Measurements from ENCODE around the gene PTGR3. TPM values are rescaled to one million over a fixed set of nuclear protein-coding genes. Genes with fewer than 3 reads are reported as not detected.

Gene PTGR3
- total and polyA plus RNA-seq, 4 experiments from 2014 or later: 21.0 to 56.7 (median 42.6) TPM

DNA sequence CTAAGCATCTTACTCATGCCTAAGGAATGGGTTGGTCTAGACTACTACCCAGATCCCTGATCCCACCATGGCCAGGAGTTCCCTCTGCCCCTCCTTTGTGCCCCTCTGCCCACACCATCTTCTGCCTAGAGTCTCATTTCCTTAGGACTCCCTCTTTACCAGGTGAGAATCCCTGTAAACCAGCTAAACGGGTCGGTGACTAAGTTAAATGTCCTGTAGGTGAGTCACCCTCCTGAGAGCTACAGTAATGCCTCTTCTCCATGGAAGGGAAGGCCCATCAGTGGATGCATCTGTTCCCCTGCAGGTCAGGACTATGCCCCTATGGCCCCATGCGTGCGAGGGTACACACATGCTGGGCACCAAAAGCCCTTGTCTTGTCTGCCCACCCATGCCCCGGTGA is 25.4 kb downstream of the PTGR3 start:
- POLR2A ChIA-PET (ENCODE audit: partially characterized antibody): no interaction called here

DNA sequence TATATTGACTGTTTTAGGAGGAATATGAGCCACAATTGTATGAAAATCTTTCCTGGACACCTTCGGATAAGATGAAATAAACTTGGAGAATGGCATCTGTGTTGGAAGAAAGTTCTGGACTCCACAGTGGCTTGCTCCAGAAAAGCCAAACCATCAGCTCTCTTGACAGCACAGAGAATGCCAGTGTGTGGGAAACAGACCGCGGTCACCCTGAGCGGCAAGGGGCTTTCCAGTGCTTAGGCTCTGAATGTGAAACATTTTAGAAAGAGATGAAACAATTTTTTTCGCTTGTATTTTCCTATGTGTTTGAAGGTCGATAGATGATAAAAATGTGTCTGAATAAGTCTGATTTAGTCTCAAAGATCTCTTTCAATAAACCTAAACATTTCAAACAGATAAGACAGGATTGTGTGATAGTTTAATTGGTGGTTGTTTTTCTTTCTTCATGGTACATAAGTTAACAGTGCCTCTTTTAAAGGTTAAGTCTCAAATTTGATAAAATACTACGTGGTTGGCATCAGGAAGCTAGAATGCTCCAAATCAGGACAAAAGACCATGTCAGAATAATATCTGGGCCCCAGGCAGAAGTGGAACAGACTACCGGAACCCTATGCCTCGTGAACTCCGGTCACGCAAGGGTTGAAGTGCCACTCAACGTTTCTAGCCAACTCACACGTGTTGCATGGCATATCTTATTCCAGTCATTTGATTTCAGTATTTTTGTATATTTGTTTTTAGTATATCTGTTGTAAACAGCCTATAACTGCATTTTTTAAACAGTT is 28.9 kb downstream of the PTGR3 start:
- Mint-ChIP-seq H3K27me3 (peaks cover 0 to 2% of the 10 kb centered on the region in 2 donors), H3K36me3 (no peaks in the 10 kb centered on the region), H3K4me1 (no peaks in the 10 kb centered on the region), H3K27ac (no peak overlapping the region), H3K4me3 (no peak overlapping the region), H3K9me3 (peaks cover 0 to 2% (median 0%) of the 10 kb centered on the region in 8 donors)
- H3K36me3 ChIP-seq (ENCODE audit: insufficient read depth, low read length): no peaks in the 10 kb centered on the region
- H3K27me3 ChIP-seq (ENCODE audit: insufficient read depth, low read length): no peaks in the 10 kb centered on the region
- no peaks in the 10 kb centered on the region for H3K9me3 ChIP-seq (ENCODE audit: control insufficient read depth in 1 of 2, low read length in 2 of 2)
- DNase-seq: no peak
- no peak overlapping the region for H3K4me3 ChIP-seq (ENCODE audit: low read length in 2 of 2)
- ChIA-PET POLR2A (ENCODE audit: partially characterized antibody) (no interaction called here), CTCF (ENCODE audit: partially characterized antibody) (no interaction called here)
- H3K27ac ChIP-seq (ENCODE audit: low read depth, low read length): no peak overlapping the region
- intact Hi-C loops (cut with micrococcal nuclease): no loop called here
- H3K4me1 ChIP-seq (ENCODE audit: insufficient read depth, low read length): peaks cover 4% of the 10 kb centered on the region

More for the DNA sequence above, 25.4 kb downstream of the PTGR3 start:
- no peak overlapping the region for H3K4me3 ChIP-seq (ENCODE audit: low read length in 2 of 2)
- no peak overlapping the region for H3K27ac ChIP-seq (ENCODE audit: low read depth, low read length)
- H3K4me1 ChIP-seq (ENCODE audit: insufficient read depth, low read length): no peaks in the 10 kb centered on the region
- peaks cover 0 to 2% of the 10 kb centered on the region in 2 donors for H3K27me3 Mint-ChIP-seq
- H3K27ac Mint-ChIP-seq: no peak overlapping the region
- CTCF ChIA-PET (ENCODE audit: partially characterized antibody): no interaction called here
- H3K4me1 Mint-ChIP-seq: no peaks in the 10 kb centered on the region
- no peaks in the 10 kb centered on the region for H3K36me3 Mint-ChIP-seq
- intact Hi-C loops (cut with micrococcal nuclease): no loop called here
- no peak for DNase-seq
- peaks cover 0 to 2% (median 0%) of the 10 kb centered on the region in 8 donors for H3K9me3 Mint-ChIP-seq
- H3K36me3 ChIP-seq (ENCODE audit: insufficient read depth, low read length): no peaks in the 10 kb centered on the region
- H3K27me3 ChIP-seq (ENCODE audit: insufficient read depth, low read length): no peaks in the 10 kb centered on the region
- no peaks in the 10 kb centered on the region for H3K9me3 ChIP-seq (ENCODE audit: control insufficient read depth in 1 of 2, low read length in 2 of 2)
- no peak overlapping the region for H3K4me3 Mint-ChIP-seq

DNA sequence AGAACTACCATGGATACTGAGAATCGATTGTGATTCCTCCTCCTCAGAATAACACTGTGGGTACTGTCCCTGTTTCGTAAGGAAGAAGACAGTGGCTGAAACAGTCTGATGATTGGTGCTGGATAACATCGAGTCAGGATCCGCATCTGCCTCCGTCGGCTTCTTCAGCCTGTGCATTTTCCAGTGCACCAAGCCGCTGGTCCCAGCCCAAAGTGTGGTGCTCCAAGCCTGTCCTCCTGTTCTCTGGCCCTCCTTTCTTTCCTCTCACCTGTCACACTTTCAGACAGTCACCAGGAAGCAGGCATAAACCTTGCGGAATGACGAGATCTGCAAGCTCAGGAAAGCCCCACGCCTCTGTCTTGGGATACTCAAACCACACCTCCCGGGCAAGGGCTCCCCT is 30.6 kb downstream of the PTGR3 start:
- no peak for DNase-seq
- Mint-ChIP-seq H3K27ac (no peak overlapping the region), H3K27me3 (no peaks in the 10 kb centered on the region), H3K4me1 (peaks cover 0 to under 1% (median 0%) of the 10 kb centered on the region in 4 donors), H3K4me3 (no peak overlapping the region), H3K9me3 (peaks cover 0 to 2% (median 0%) of the 10 kb centered on the region in 8 donors), H3K36me3 (no peaks in the 10 kb centered on the region)
- Histone ChIP-seq H3K27me3 (ENCODE audit: insufficient read depth, low read length) (no peaks in the 10 kb centered on the region), H3K36me3 (ENCODE audit: insufficient read depth, low read length) (no peaks in the 10 kb centered on the region), H3K4me1 (ENCODE audit: insufficient read depth, low read length) (peaks cover 4% of the 10 kb centered on the region), H3K27ac (ENCODE audit: low read depth, low read length) (no peak overlapping the region), H3K4me3 (ENCODE audit: low read length in 2 of 2) (no peak overlapping the region), H3K9me3 (ENCODE audit: control insufficient read depth in 1 of 2, low read length in 2 of 2) (no peaks in the 10 kb centered on the region)
- intact Hi-C loops (cut with micrococcal nuclease): no loop called here
- ChIA-PET POLR2A (ENCODE audit: partially characterized antibody) (no interaction called here), CTCF (ENCODE audit: partially characterized antibody) (no interaction called here)

DNA sequence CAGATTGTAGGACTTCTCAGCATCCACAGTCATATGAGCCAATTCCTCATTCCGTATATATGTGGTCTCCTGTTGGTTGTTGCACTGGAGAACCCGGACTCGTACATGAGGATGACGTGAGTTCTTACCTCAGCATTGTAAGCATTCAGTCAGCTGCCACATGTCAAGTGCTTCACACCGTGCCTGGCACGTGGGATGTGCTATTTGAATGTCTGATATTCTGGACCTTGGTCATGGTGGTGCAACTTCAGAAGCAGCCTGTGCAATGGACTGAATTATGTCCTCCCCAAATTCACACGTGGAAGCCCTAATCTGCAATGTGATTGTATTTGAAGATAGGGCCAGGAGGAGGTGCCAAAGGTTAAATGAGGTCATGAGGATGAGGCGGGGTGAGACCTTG is 32.1 kb downstream of the PTGR3 start:
- peaks cover 0 to 9% (median 7%) of the 10 kb centered on the region in 4 donors for H3K4me1 Mint-ChIP-seq
- Histone ChIP-seq H3K9me3 (ENCODE audit: control insufficient read depth in 1 of 2, low read length in 2 of 2) (no peaks in the 10 kb centered on the region), H3K27me3 (ENCODE audit: insufficient read depth, low read length) (no peaks in the 10 kb centered on the region), H3K36me3 (ENCODE audit: insufficient read depth, low read length) (no peaks in the 10 kb centered on the region), H3K4me1 (ENCODE audit: insufficient read depth, low read length) (peaks cover 4% of the 10 kb centered on the region), H3K4me3 (ENCODE audit: low read length in 2 of 2) (no peak overlapping the region), H3K27ac (ENCODE audit: low read depth, low read length) (no peak overlapping the region)
- ChIA-PET CTCF (ENCODE audit: partially characterized antibody) (no interaction called here), POLR2A (ENCODE audit: partially characterized antibody) (no interaction called here)
- no peak overlapping the region for H3K27ac Mint-ChIP-seq
- H3K4me3 Mint-ChIP-seq: no peak overlapping the region
- H3K27me3 Mint-ChIP-seq: peaks cover 0 to 3% of the 10 kb centered on the region in 2 donors
- DNase-seq: no peak
- intact Hi-C loops (cut with micrococcal nuclease): no loop called here
- H3K36me3 Mint-ChIP-seq: no peaks in the 10 kb centered on the region
- no peaks in the 10 kb centered on the region for H3K9me3 Mint-ChIP-seq

DNA sequence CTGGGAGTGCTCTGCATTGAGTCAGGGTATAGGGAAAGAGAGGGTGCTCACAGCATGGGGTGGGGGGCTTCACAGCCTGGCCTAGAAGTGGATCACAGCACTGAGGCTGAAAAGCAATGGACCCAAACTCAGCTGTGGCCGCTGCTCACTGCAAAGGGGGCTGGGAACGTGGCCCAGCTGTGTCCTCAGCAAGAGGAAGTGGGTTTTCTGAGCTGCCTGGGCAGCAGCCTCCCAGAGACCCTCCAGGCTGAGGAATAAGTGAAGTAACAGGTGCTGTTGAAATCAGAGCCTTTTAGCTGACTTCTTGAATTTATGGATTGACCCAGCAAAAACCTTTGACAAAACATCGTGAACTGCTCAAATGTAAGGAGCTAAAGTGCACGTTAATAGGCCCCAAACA is 35.2 kb downstream of the PTGR3 start:
- DNase-seq: no peak
- peaks cover under 1 to 4% of the 10 kb centered on the region in 2 donors for H3K27me3 Mint-ChIP-seq
- Histone ChIP-seq H3K36me3 (ENCODE audit: insufficient read depth, low read length) (no peaks in the 10 kb centered on the region), H3K9me3 (ENCODE audit: control insufficient read depth in 1 of 2, low read length in 2 of 2) (no peaks in the 10 kb centered on the region), H3K4me3 (ENCODE audit: low read length in 2 of 2) (no peak overlapping the region), H3K27ac (ENCODE audit: low read depth, low read length) (no peak overlapping the region), H3K4me1 (ENCODE audit: insufficient read depth, low read length) (peaks cover 4% of the 10 kb centered on the region), H3K27me3 (ENCODE audit: insufficient read depth, low read length) (no peaks in the 10 kb centered on the region)
- intact Hi-C loops (cut with micrococcal nuclease): loop anchor here (1.0 to 5.0 kb wide), 2 partner anchors 276 to 306 kb away; no protein-coding TSS in a partner anchor
- no peaks in the 10 kb centered on the region for H3K36me3 Mint-ChIP-seq
- peak overlapping the region in 1 of 7 donors; percentile 18 for H3K27ac Mint-ChIP-seq
- CTCF ChIA-PET (ENCODE audit: partially characterized antibody): interaction anchor here (1.0 to 1.6 kb wide), 2 partner anchors 190 to 305 kb away, joined by 3 read pairs; no protein-coding TSS in a partner anchor
- H3K4me3 Mint-ChIP-seq: no peak overlapping the region
- POLR2A ChIA-PET (ENCODE audit: partially characterized antibody): no interaction called here
- H3K4me1 Mint-ChIP-seq: peaks cover 0 to 9% (median 7%) of the 10 kb centered on the region in 4 donors
- no peaks in the 10 kb centered on the region for H3K9me3 Mint-ChIP-seq

DNA sequence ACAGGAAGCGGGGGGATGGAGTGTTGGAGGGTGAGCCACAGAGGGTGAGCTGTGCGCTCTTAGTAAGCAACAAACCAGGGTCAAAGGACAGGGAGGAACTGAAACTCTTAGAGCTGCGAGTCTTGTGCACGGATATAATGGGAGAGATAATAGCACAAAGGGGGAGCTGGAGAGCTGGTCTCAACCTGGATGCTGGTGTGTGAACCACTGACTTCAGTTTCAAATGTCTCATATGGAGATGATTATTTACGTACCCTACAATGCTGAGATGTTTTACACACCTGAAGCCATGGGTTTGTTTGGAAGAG is 35.9 kb downstream of the PTGR3 start:
- intact Hi-C loops (cut with micrococcal nuclease): loop anchor here (1.0 to 5.0 kb wide), 2 partner anchors 276 to 306 kb away; no protein-coding TSS in a partner anchor
- no peaks in the 10 kb centered on the region for H3K27me3 ChIP-seq (ENCODE audit: insufficient read depth, low read length)
- peaks cover 3 to 5% of the 10 kb centered on the region in 2 donors for H3K27me3 Mint-ChIP-seq
- H3K27ac ChIP-seq (ENCODE audit: low read depth, low read length): no peak overlapping the region
- H3K9me3 ChIP-seq (ENCODE audit: control insufficient read depth in 1 of 2, low read length in 2 of 2): no peaks in the 10 kb centered on the region
- H3K36me3 Mint-ChIP-seq: no peaks in the 10 kb centered on the region
- no peak overlapping the region for H3K4me3 ChIP-seq (ENCODE audit: low read length in 2 of 2)
- peaks cover 4% of the 10 kb centered on the region for H3K4me1 ChIP-seq (ENCODE audit: insufficient read depth, low read length)
- H3K36me3 ChIP-seq (ENCODE audit: insufficient read depth, low read length): no peaks in the 10 kb centered on the region
- DNase-seq: peak in 1 of 5 donors; percentile 11
- H3K4me3 Mint-ChIP-seq: no peak overlapping the region
- peak overlapping the region in 1 of 7 donors; percentile 17 for H3K27ac Mint-ChIP-seq
- H3K9me3 Mint-ChIP-seq: no peaks in the 10 kb centered on the region
- ChIA-PET CTCF (ENCODE audit: partially characterized antibody) (interaction anchor here (1.0 to 1.6 kb wide), 4 partner anchors 10 to 306 kb away, joined by 3 read pairs; no protein-coding TSS in a partner anchor), POLR2A (ENCODE audit: partially characterized antibody) (no interaction called here)
- H3K4me1 Mint-ChIP-seq: peaks cover 0 to 9% (median 7%) of the 10 kb centered on the region in 4 donors

DNA sequence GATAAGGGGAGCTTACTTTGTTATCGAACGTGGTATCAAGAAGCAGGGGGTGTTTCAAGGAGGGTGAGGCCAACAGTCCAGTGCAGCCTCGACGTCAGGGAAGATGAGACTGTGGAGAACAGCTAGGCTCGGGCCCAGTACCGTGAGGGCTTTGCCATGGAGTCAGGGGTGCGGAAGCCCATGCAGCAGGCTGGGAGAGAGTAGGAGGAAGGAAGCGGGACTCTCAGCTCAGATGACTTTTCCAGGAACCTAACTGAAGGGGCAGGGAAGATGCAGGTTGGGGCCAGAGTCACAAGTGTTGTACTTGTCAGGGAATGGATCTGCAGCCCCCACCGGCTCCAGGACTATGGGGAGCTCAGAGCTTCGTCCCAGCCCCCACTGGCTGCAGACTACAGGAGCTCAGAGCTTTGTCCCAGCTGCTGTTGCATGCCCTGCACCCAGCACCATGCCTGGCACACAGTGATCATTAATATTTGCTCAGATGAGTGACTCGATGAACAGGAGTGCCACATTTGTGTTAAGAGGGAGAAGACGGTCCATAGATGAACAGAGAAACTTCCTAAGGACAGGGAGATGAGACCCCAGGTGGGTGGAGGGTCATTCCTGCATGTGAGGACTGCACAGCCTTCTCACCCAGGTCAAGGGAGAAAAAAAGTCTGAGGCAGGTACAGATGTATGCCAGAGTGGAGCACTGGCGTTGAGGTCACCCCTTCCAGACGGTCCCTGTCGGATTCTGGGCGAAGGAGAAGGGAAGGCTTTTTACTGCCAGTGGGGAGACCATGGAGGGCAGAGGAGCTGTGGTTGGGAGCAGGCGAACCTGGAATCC is 36.4 kb downstream of the PTGR3 start:
- H3K27me3 ChIP-seq (ENCODE audit: insufficient read depth, low read length): no peaks in the 10 kb centered on the region
- H3K9me3 ChIP-seq (ENCODE audit: control insufficient read depth in 1 of 2, low read length in 2 of 2): no peaks in the 10 kb centered on the region
- Mint-ChIP-seq H3K36me3 (no peaks in the 10 kb centered on the region), H3K4me1 (peaks cover 0 to 9% (median 7%) of the 10 kb centered on the region in 4 donors), H3K27me3 (peaks cover 3 to 5% of the 10 kb centered on the region in 2 donors), H3K9me3 (no peaks in the 10 kb centered on the region), H3K4me3 (no peak overlapping the region), H3K27ac (peak overlapping the region in 2 of 7 donors; percentile 17 to 60)
- peaks cover 4% of the 10 kb centered on the region for H3K4me1 ChIP-seq (ENCODE audit: insufficient read depth, low read length)
- no peak overlapping the region for H3K27ac ChIP-seq (ENCODE audit: low read depth, low read length)
- H3K4me3 ChIP-seq (ENCODE audit: low read length in 2 of 2): no peak overlapping the region
- POLR2A ChIA-PET (ENCODE audit: partially characterized antibody): no interaction called here
- CTCF ChIA-PET (ENCODE audit: partially characterized antibody): interaction anchor here (0.5 to 1.6 kb wide), 6 partner anchors 9 to 306 kb away, joined by 3 read pairs; no protein-coding TSS in a partner anchor
- intact Hi-C loops (cut with micrococcal nuclease): loop anchor here (1.0 to 5.0 kb wide), 2 partner anchors 275 to 307 kb away; no protein-coding TSS in a partner anchor
- no peak for DNase-seq
- H3K36me3 ChIP-seq (ENCODE audit: insufficient read depth, low read length): no peaks in the 10 kb centered on the region
